ENCODE results near the gene HOXB6.

- no peak for TF ChIP-seq POLR2A (IDR thresholded peaks at IDR 0.05)
- peak in 4 of 5 experiments; percentile 8 to 47 (median 34) for TF ChIP-seq CTCF (IDR thresholded peaks at IDR 0.05)
Measured at GRCh38 chr17:48612854-48613691, 8.3 kb upstream of the HOXB6 start.
